Activated naive CD4-positive, alpha-beta T cell treated with anti-CD3 and anti-CD28 coated beads, Interleukin-2, amount 50 U/mL, for 72 hours (primary cell): Measurements from ENCODE around the gene FOXJ3. TPM values are rescaled to one million over a fixed set of nuclear protein-coding genes. Genes with fewer than 3 reads are reported as not detected.

ENCODE experiments used
- ATAC-seq, 2 donors: fragments of 150-1000 bp; cut with Tn5 transposase; 2 replicates each; pipeline ENCODE4 v1.10.0; 2021; ENCODE audit warnings: mild to moderate bottlenecking in 2 of 2, moderate library complexity in 2 of 2
- DNase-seq, 2 donors: peaks; one replicate each; pipeline ENCODE4 v3.0.0; 2021 to 2022; ENCODE audit warnings: low spot score in 2 of 2
- H3K27ac Mint-ChIP-seq, 2 donors: one replicate each; pipeline ENCODE4 v1.8.0; 2022; ENCODE audit warnings: mild to moderate bottlenecking in 2 of 2, mixed read lengths in 2 of 2
- H3K36me3 Mint-ChIP-seq, 2 donors: one replicate each; pipeline ENCODE4 v1.8.0; 2022; ENCODE audit warnings: mixed read lengths in 2 of 2
- H3K9me3 Mint-ChIP-seq, 2 donors: one replicate each; pipeline ENCODE4 v1.8.0; 2022; ENCODE audit warnings: mixed read lengths in 2 of 2
- total RNA-seq, 2 donors: library from RNA; stranded (reverse); gene quantifications; one replicate each; pipeline ENCODE4 v1.2.3, GENCODE V29; 2022

Gene FOXJ3
- total RNA-seq, 2 donors from 2014 or later, result 51.0 to 52.9 TPM

DNA sequence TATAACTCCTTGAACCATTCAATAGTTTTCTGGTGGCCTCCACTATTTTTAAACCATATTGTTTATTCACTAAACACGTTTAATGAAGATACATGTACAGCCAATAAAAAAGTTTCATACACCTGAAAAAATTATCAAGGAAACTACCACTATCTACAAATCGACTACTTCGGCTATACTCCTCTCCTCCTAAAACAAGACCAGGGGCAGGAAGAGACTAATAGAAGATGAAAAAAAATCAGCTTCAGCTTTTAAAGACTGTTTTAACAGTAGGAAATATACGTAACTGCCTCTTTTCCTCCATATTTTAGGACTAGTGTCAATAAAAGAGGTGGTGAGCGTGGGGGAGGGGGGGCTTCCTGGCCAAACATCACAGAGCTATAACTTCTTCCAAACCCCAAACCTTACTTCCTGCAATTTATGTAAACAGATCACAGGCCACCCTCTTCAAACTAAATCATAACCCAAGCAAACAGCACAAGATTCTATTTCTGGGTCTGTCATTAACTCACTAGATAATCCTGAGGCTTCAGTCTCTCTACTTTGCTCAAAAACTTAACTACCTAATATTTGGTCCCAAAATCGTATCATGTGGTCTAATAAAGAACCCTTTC, 15.1 kb downstream of the FOXJ3 start:
- Mint-ChIP-seq H3K27ac (peak overlapping the region; percentile 83 to 97), H3K9me3 (peaks cover 0 to 5% of the 10 kb centered on the region in 2 donors), H3K36me3 (peaks cover 0 to 10% of the 10 kb centered on the region in 2 donors)
- ATAC-seq (no peak), DNase-seq (no peak)

DNA sequence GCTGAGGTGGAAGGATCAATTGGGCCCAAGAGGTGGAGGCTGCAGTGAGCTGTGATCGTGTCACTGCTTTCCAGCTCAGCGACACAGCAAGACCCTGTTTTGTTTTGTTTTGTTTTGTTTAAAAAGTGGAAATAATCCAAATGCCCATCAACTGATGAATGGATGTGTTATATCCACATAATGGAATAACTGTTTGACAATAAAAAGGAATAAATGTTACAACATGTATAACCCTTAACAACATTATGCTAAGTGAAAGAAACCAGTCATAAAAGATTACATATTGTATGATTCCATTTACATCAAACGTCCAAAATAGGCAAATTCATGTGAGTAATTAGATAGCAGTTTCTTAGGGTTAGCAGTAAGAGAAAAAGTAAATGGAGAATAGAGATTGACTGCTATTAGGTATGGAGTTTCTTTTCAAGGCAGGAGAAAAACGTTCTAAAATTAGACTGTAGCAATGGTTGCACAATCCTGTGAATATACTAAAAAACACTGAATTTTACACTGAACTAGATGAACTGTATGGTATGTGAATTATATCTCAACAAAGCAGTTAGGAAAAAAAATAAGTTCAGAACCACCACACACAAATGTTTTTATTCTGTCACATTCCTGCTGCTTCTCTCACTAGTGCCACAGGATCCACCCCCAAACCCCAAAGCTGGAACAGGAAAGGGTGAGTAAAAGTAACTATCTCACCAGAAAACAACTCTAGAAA, 15.7 kb downstream of the FOXJ3 start:
- Mint-ChIP-seq H3K9me3 (peaks cover 0 to 5% of the 10 kb centered on the region in 2 donors), H3K36me3 (peaks cover 0 to 10% of the 10 kb centered on the region in 2 donors), H3K27ac (peak overlapping the region; percentile 83 to 97)
- peak; percentile 37 to 67 for ATAC-seq
- no peak for DNase-seq

DNA sequence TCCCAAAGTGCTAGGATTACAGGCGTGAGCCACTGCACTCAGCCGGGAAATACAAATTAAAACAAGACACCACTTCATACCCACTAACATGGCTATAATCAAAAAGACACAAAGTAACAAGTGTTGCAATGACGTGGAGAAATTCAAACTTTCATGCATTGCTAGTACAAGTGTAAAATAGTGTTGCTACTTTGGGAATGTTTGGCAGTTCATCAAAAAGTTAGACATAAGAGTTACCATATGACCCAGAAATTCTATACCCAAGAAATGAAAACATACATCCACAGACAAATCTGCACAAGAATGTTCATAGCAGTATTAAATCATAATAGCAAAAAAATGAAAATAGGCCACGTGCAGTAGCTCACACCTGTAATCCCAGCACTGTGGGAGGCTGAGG, 16.4 kb downstream of the FOXJ3 start:
- peaks cover 0 to 5% of the 10 kb centered on the region in 2 donors for H3K9me3 Mint-ChIP-seq
- DNase-seq (no peak), ATAC-seq (no peak)
- H3K36me3 Mint-ChIP-seq, result peaks cover 0 to 10% of the 10 kb centered on the region in 2 donors
- no peak overlapping the region for H3K27ac Mint-ChIP-seq

DNA sequence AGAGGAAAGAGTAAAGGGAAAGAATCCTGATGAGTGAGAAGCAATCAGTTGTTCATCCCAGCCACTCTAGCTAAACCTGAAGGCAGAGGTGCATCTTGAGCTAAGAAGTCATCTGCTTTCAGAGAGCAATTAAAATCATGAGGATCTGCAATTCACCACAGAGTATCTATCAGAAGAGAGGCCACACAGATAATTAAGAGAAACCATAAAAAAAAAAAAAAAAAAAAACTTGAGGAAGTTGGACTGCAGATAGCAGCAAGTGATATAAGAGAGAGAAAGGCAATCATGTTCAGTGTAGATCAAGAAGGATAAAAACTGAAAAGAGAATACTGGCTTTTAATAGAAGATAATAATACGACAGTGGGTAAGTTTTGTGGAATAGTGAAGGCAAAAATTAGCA, 17.7 kb downstream of the FOXJ3 start:
- peaks cover 0 to 8% of the 10 kb centered on the region in 2 donors for H3K36me3 Mint-ChIP-seq
- no peak for DNase-seq
- peaks cover 0 to 5% of the 10 kb centered on the region in 2 donors for H3K9me3 Mint-ChIP-seq
- no peak overlapping the region for H3K27ac Mint-ChIP-seq
- no peak for ATAC-seq

DNA sequence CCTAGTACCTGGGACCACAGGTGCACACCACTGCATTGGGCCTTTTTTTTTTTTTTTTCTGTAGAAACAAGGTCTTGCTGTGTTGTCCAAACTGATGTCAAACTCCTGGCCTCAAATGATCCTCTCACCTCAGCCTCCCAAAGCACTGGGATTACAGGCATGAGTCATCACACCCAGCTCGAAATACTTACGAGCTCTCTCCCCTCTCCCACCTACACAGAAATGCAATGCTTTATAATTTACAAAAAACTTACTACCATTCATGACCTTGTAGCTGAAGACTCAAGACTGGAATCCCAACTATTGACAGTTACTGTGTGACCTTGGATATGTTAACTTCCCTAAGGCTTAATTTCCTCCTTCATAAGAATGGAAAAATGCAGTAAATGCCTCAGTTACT, 18.7 kb downstream of the FOXJ3 start:
- H3K36me3 Mint-ChIP-seq, result no peaks in the 10 kb centered on the region
- no peak for ATAC-seq
- no peaks in the 10 kb centered on the region for H3K9me3 Mint-ChIP-seq
- no peak for DNase-seq
- H3K27ac Mint-ChIP-seq, result no peak overlapping the region

DNA sequence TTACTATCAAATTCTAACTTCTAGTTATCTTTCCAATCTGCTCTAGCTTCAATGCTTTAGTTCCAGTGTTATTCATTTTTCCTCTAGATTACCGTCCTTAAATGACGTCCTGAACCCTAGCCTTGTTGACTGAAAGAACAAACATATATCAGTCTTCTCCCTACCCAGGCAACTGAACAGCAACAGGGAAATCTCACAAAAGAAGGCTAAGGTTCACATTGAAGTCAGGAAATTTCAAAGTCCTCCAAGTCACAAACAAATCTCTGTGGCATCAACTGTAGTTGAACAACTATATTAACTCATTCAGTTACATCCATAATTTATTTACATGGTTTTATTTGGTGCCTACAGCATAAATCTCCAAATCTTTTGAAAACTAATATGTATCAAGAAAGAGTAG, 19.5 kb downstream of the FOXJ3 start:
- Mint-ChIP-seq H3K27ac (no peak overlapping the region), H3K36me3 (peaks cover 0 to 5% of the 10 kb centered on the region in 2 donors), H3K9me3 (no peaks in the 10 kb centered on the region)
- ATAC-seq (no peak), DNase-seq (no peak)

DNA sequence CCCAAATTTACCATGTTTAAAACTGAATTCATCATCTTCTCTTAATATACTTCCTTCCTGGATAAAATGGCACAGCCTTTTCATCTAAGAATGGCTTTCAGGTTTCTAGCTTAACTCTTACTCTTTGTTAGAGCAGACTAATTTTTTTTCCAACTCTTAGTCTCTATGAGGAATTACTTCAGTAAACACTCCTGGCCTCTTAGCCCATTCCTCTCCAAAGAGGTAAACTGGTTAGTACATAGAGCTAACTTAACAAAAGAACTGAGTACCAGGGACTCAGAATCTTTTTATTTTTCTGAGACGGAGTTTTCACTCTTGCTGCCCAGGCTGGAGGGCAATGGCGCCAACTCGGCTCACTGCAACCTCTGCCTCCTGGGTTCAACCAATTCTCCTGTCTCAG, 21.1 kb downstream of the FOXJ3 start:
- no peak for DNase-seq
- no peak for ATAC-seq
- no peak overlapping the region for H3K27ac Mint-ChIP-seq
- H3K9me3 Mint-ChIP-seq, result no peaks in the 10 kb centered on the region
- H3K36me3 Mint-ChIP-seq, result peaks cover 8 to 13% of the 10 kb centered on the region in 2 donors

DNA sequence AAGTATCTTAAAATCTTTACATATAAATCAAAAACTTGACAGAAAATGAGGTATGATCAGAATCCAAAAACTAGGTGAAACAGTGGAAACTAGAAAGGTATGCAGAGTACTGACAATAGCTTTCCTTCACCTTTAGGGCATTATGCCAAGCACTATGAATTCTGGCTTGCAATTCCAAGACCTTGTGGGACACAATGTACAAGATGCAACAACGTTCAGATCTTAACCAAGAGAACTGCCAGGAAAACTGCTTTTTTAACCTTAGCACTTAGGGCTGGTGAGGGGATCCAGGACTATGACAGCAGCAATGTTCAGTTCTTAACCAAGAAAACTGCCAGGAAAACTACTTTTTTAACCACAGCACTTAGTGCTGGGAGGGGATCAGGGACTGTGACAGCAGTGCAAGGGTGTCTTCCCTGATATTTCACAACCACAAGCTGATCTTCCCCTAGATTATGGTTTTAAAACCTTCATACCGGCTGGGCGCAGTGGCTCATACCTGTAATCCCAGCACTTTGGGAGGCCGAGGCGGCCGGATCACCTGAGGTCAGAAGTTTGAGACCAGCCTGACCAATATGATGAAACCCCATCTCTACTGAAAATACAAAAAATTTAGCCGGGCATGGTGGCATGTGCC, 22.3 kb downstream of the FOXJ3 start:
- Mint-ChIP-seq H3K27ac (no peak overlapping the region), H3K9me3 (no peaks in the 10 kb centered on the region), H3K36me3 (peaks cover 8 to 14% of the 10 kb centered on the region in 2 donors)
- ATAC-seq (no peak), DNase-seq (no peak)

DNA sequence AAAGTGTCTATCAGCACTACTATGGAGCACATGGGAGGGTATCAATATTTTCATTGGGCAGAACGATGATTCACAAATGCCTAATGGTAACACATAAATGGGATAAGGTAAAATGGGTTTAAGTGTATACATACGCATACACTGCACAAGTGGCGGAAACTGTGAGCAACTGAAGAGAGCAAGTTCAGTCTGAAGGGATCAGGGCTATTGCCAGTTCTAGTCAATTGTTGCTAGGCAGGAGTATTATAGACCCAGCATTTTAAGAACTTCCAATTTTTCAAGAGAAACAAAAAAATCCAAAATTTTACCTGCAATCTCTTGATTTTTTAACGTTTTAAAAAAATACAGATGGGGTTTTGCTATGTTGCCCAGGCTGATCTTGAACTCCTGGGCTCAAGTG, 23.1 kb downstream of the FOXJ3 start:
- Mint-ChIP-seq H3K9me3 (no peaks in the 10 kb centered on the region), H3K27ac (no peak overlapping the region), H3K36me3 (peaks cover 8 to 14% of the 10 kb centered on the region in 2 donors)
- DNase-seq, result no peak
- no peak for ATAC-seq

DNA sequence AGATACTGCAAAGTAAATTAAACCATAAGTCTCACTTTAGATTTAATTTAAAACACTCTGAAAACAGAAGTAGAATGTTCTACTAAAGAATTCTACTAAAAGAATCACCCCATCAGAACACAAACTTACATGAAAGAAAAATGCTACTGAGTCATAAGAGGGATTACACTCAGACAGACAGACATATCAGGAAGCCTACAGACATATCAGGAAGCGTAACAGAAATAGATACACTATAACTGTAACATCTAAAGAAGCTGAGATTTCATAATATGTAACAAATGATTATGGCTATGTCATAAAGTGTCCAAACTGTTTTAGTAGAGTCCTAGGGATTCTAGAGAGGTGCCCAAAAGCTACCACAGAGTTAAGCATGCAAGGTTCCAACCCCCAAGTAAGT, 23.9 kb downstream of the FOXJ3 start:
- peak; percentile 64 to 95 for ATAC-seq
- no peak for DNase-seq
- Mint-ChIP-seq H3K36me3 (peaks cover 8 to 14% of the 10 kb centered on the region in 2 donors), H3K9me3 (no peaks in the 10 kb centered on the region), H3K27ac (no peak overlapping the region)

DNA sequence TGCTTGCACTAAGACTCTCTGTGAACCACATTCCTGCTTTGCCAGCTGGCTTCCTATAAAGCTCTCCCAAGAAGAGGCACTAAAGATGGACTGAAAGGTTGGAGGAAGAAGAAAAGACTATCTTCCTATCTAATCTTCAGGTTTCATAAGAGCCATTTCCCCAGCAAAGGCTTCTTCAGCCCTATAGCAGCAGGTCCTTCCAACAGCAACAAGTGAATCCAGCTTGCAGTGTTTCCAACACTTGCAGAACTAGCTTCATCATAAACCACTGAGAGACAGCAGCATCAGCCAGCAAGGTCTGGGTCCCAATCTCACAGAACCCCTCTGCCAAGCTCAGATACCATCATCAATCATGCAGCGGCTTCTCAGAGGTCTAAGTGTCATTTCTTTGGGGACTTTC, 28.1 kb downstream of the FOXJ3 start:
- Mint-ChIP-seq H3K27ac (no peak overlapping the region), H3K36me3 (peaks cover 23 to 36% of the 10 kb centered on the region in 2 donors), H3K9me3 (peaks cover 1 to 7% of the 10 kb centered on the region in 2 donors)
- DNase-seq, result no peak
- no peak for ATAC-seq

DNA sequence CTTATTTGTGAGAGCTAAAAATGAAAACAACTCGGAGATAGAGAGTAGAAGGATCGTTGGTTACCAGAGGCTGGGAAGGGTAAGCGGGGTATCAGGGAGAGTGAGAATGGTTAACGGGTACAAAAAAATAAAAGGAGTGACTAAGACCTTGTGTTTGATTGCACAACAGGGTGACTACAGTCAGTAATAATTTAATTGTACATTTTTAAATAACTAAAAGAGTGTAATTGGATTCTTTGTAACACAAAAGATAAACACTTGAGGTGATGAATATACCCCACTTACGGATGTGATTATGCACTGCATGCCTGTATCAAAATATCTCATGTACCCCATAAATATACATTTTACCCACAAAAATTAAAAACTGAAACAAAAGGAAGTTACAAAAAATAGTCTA, 29.4 kb downstream of the FOXJ3 start:
- no peak for DNase-seq
- Mint-ChIP-seq H3K9me3 (peaks cover 4 to 13% of the 10 kb centered on the region in 2 donors), H3K27ac (no peak overlapping the region), H3K36me3 (peaks cover 29 to 40% of the 10 kb centered on the region in 2 donors)
- no peak for ATAC-seq

DNA sequence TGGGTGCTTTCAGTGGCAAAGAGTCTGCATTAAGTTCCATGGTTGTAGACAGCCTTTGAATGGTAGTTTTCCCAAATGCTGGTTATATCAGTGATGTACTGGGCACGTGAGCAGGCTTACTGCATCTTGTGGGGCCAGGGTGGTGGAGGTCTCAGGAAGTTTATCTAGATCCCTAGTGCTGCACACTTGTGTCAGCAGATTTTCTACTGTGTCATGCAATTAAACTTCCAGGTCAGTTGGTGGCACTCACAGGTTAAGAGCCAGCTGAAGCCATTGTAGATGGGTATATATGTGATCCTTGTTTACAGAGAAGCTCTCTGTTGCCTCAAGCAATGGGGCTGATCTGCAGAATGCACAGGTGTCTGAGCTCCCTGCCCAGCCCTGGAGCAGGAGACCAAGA, 33.0 kb downstream of the FOXJ3 start:
- peaks cover 4 to 19% of the 10 kb centered on the region in 2 donors for H3K9me3 Mint-ChIP-seq
- H3K36me3 Mint-ChIP-seq, result peaks cover 25 to 56% of the 10 kb centered on the region in 2 donors

DNA sequence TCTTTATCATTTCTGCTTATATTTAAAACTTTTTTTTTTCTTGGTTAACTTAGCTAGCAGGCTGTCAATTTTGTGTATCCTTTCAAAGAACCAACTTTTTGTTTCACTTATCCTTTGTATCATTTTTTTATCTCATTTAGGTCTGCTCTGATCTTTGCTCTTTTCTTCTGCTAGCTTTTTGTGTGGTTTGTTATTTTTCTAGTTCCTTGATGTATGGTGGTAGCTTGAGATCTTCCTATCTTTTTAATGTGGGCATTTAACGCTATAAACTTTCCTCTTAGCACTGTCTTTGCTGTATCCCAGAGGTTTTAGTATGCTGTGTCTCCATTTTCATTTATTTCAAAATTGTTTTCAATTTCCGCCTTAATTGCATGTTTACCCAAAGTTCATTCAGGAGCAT, 36.5 kb downstream of the FOXJ3 start:
- Mint-ChIP-seq H3K9me3 (peaks cover 4 to 19% of the 10 kb centered on the region in 2 donors), H3K36me3 (peaks cover 13 to 58% of the 10 kb centered on the region in 2 donors), H3K27ac (no peak overlapping the region)
- DNase-seq (no peak), ATAC-seq (no peak)

More for the DNA sequence above, 33.0 kb downstream of the FOXJ3 start:
- no peak overlapping the region for H3K27ac Mint-ChIP-seq
- DNase-seq, result no peak
- no peak for ATAC-seq

DNA sequence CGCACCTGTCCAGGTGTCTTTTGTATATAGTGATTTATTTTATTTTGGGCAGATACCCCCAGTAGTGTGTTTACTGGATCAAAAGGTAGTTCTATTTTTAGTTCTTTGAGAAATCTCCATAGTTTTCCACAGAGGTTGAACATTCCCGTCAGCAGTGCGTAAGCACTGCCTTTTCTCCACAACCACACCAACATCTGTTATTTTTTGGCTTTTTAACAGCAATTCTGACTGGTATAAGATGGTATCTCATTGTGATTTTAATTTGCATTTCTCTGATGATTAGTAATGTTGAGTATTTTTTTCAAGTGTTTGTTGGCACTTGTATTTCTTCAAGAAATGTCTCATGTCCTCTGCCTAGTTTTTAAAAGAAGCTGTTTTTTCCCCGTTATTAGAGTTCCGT, 39.2 kb downstream of the FOXJ3 start:
- Mint-ChIP-seq H3K27ac (no peak overlapping the region), H3K36me3 (peaks cover 4 to 48% of the 10 kb centered on the region in 2 donors), H3K9me3 (peaks cover 0 to 14% of the 10 kb centered on the region in 2 donors)
- DNase-seq, result no peak
- ATAC-seq, result no peak

DNA sequence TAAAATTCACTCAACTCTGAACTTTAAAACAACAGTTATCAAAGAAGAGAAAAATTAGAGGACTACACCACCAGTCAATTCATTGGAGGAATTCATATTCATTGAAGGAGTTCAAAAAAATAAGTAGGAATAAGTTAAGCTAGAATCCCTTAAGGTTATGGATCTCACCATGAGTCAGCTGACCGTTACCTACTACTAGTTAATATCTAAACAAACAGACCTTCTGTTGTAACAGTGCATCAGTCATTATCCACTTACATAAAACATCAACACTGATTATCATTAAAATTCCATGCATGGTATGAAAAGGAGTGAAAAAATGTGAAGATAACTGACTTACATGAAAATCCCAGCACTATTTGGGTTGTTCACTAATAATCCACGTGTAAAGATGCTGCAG, 44.9 kb downstream of the FOXJ3 start:
- ATAC-seq, result no peak
- peaks cover 0 to 11% of the 10 kb centered on the region in 2 donors for H3K36me3 Mint-ChIP-seq
- no peak overlapping the region for H3K27ac Mint-ChIP-seq

DNA sequence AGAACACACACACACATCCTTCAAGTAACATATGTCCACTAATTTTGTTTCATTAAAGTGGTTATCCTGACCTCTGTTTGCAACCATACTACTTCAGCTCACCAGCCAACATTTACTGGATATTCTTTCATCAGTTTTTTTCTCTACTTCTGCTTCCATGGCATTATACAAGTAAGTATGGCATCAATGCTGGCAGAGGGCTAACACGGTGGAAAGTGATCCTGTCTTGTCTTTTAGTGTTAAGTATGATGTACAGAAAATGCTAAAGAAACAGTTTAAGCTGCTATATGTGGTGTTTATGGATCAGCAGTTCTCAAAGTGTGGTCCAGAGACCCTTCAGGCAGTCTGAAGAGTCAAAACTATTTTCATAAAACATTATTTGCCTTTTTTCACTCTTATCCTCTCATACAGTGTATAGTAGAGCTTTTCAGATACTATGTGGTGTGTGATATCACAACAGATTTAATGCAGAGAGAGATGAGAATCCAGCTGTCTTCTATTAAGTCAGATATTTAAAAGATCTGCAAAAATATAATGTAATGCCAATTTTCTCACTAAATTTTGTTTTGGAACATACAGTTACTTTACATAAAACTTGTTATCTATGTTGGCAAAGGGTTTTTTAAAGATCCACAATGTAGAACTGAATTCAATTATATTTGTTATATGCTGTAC, 46.6 kb downstream of the FOXJ3 start:
- peaks cover 0 to 4% of the 10 kb centered on the region in 2 donors for H3K9me3 Mint-ChIP-seq
- H3K36me3 Mint-ChIP-seq, result peaks cover 0 to 6% of the 10 kb centered on the region in 2 donors
- H3K27ac Mint-ChIP-seq, result no peak overlapping the region
- DNase-seq, result no peak
- no peak for ATAC-seq

More for the DNA sequence above, 44.9 kb downstream of the FOXJ3 start:
- peaks cover 0 to 4% of the 10 kb centered on the region in 2 donors for H3K9me3 Mint-ChIP-seq
- no peak for DNase-seq
